ENCODE results near the gene LRRC17. TPM values are rescaled to one million over a fixed set of nuclear protein-coding genes. Genes with fewer than 3 reads are reported as not detected.

LRRC17 gene
- polyA plus RNA-seq, 3 donors, result 0.04 TPM; not detected in 2

GRCh38 chr7:102890292-102890970, 22.4 kb upstream of the LRRC17 start:
- H3K4me2 ChIP-seq (replicated peaks; ENCODE audit: extremely low read depth, low read length, poor library complexity, severe bottlenecking), result no peak overlapping the region
- H3K9me3 ChIP-seq (replicated peaks in 1 of 2; ENCODE audit: control insufficient read depth in 1 of 2, insufficient read depth in 1 of 2, low read length in 2 of 2), result no peaks in the 10 kb centered on the region
- DNase-seq, result peak; percentile 40 to 64 (median 46)
- H3K27ac ChIP-seq (ENCODE audit: low read depth in 1 of 2, low read length in 2 of 2), result peak overlapping the region in 1 of 2 donors; percentile 36
- H3K4me3 Mint-ChIP-seq, result peak overlapping the region in 1 of 2 donors; percentile 51
- H4K20me1 ChIP-seq (ENCODE audit: insufficient read depth, low read length), result no peaks in the 10 kb centered on the region
- H3K4me3 ChIP-seq (replicated peaks in 1 of 3; ENCODE audit: low read depth in 2 of 3, low read length in 3 of 3), result no peak overlapping the region
- peaks cover 50 to 57% of the 10 kb centered on the region in 2 donors for H3K4me1 ChIP-seq (ENCODE audit: control insufficient read depth in 1 of 2, insufficient read depth in 2 of 2, low read length in 2 of 2)
- H3K9me3 Mint-ChIP-seq, result peaks cover 0 to 2% (median 0%) of the 10 kb centered on the region in 7 donors
- no peaks in the 10 kb centered on the region for H3K79me2 ChIP-seq (ENCODE audit: insufficient read depth, low read length)
- H3K27me3 Mint-ChIP-seq (ENCODE audit: low read depth in 3 of 3), result no peaks in the 10 kb centered on the region
- H3K9ac ChIP-seq (ENCODE audit: insufficient read depth, low read length, poor library complexity, severe bottlenecking), result no peak overlapping the region
- no peaks in the 10 kb centered on the region for H3K36me3 ChIP-seq (replicated peaks in 1 of 2; ENCODE audit: control insufficient read depth in 1 of 2, insufficient read depth in 2 of 2, low read length in 2 of 2)
- no peaks in the 10 kb centered on the region for H3K36me3 Mint-ChIP-seq
- H3K27ac Mint-ChIP-seq, result peak overlapping the region in 3 of 7 donors; percentile 19 to 68 (median 50)
- peaks cover 75% of the 10 kb centered on the region for H3K4me1 Mint-ChIP-seq
- no peaks in the 10 kb centered on the region for H3K27me3 ChIP-seq (ENCODE audit: control insufficient read depth in 2 of 2, insufficient read depth in 2 of 2, low read length in 2 of 2)
- H2AFZ ChIP-seq (ENCODE audit: insufficient read depth, low read depth, low read length, poor library complexity, severe bottlenecking), result peak overlapping the region; percentile 36
- TF ChIP-seq CTCF (IDR thresholded peaks at IDR 0.05), result no peak
- no CpG with 5 or more reads among the region's 2 CpGs for WGBS (ENCODE audit: insufficient coverage)
- intact Hi-C loops (cut with micrococcal nuclease), result no loop called here

DNA sequence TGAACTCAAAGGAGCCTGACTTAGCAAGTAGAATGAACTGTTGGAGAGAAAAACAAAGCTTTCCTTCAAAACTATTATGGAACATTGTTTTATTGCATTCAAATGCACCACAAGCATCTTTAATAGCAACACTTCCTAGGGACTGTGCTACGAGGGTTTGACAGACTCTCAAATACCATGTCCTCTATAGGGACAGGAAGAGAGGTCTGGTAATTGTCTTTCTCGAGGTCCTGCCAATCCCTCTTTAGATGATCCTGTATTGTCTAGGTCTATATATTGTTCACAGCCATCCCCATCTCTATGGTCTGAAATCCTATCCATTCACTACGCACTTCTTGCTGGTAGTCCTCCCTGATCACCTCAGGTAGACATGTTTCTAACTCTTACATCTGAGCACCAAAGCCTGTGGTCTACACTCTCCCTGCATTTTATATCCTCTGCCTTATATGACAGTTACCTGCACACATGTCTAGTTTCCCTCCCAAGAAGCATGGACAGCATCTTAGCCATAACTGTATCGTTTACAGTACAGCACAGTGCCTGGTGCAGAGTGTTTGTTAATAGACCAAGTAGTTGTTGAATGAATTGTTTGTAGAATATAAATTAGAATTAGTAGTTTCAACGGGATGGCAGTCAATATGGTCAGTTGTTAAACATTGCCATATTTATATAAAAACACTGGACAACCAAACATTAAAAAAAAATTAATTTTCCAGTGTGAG, 21.7 kb upstream of the LRRC17 start:
- Mint-ChIP-seq H3K27ac (peak overlapping the region in 2 of 7 donors; percentile 40 to 46), H3K36me3 (no peaks in the 10 kb centered on the region), H3K27me3 (ENCODE audit: low read depth in 3 of 3) (no peaks in the 10 kb centered on the region), H3K4me1 (peaks cover 78% of the 10 kb centered on the region), H3K4me3 (no peak overlapping the region), H3K9me3 (peaks cover 0 to 2% (median 0%) of the 10 kb centered on the region in 7 donors)
- DNase-seq, result no peak
- Histone ChIP-seq H3K36me3 (replicated peaks in 1 of 2; ENCODE audit: control insufficient read depth in 1 of 2, insufficient read depth in 2 of 2, low read length in 2 of 2) (no peaks in the 10 kb centered on the region), H3K27ac (ENCODE audit: low read depth in 1 of 2, low read length in 2 of 2) (peak overlapping the region in 1 of 2 donors; percentile 36), H3K4me3 (replicated peaks in 1 of 3; ENCODE audit: low read depth in 2 of 3, low read length in 3 of 3) (no peak overlapping the region), H3K27me3 (ENCODE audit: control insufficient read depth in 2 of 2, insufficient read depth in 2 of 2, low read length in 2 of 2) (no peaks in the 10 kb centered on the region), H2AFZ (ENCODE audit: insufficient read depth, low read depth, low read length, poor library complexity, severe bottlenecking) (no peak overlapping the region), H3K9ac (ENCODE audit: insufficient read depth, low read length, poor library complexity, severe bottlenecking) (no peak overlapping the region), H3K4me2 (replicated peaks; ENCODE audit: extremely low read depth, low read length, poor library complexity, severe bottlenecking) (no peak overlapping the region), H4K20me1 (ENCODE audit: insufficient read depth, low read length) (no peaks in the 10 kb centered on the region), H3K4me1 (ENCODE audit: control insufficient read depth in 1 of 2, insufficient read depth in 2 of 2, low read length in 2 of 2) (peaks cover 49 to 52% of the 10 kb centered on the region in 2 donors), H3K9me3 (replicated peaks in 1 of 2; ENCODE audit: control insufficient read depth in 1 of 2, insufficient read depth in 1 of 2, low read length in 2 of 2) (no peaks in the 10 kb centered on the region), H3K79me2 (ENCODE audit: insufficient read depth, low read length) (no peaks in the 10 kb centered on the region)
- intact Hi-C loops (cut with micrococcal nuclease), result no loop called here
- no peak for TF ChIP-seq CTCF (IDR thresholded peaks at IDR 0.05)
- WGBS (ENCODE audit: insufficient coverage), result 100% methylated on average over 1 of the region's 5 CpGs

Data from CD14-positive monocyte (primary cell).